Measurements from ENCODE around the gene DDX59. TPM values are rescaled to one million over a fixed set of nuclear protein-coding genes. Genes with fewer than 3 reads are reported as not detected.

Gene DDX59
- total RNA-seq, 1 experiment from 2014 or later = 19.3 TPM

GRCh38 chr1:200686620-200687019, 16.9 kb upstream of the DDX59 start:
- no TSS peak for BruUV-seq (replicated peaks)
- Mint-ChIP-seq H3K36me3 (ENCODE audit: insufficient read depth, unreplicated experiment) (no peaks in the 10 kb centered on the region), H3K4me1 (ENCODE audit: low read depth, unreplicated experiment) (no peaks in the 10 kb centered on the region), H3K4me3 (ENCODE audit: low read depth, unreplicated experiment) (no peak overlapping the region), H3K9me3 (ENCODE audit: low read depth, unreplicated experiment) (no peaks in the 10 kb centered on the region), H3K27me3 (ENCODE audit: unreplicated experiment) (no peaks in the 10 kb centered on the region), H3K27ac (ENCODE audit: unreplicated experiment) (no peak overlapping the region)
- CTCF ChIA-PET = no interaction called here
- no peak for DNase-seq
- TF ChIP-seq, protein P1, sequence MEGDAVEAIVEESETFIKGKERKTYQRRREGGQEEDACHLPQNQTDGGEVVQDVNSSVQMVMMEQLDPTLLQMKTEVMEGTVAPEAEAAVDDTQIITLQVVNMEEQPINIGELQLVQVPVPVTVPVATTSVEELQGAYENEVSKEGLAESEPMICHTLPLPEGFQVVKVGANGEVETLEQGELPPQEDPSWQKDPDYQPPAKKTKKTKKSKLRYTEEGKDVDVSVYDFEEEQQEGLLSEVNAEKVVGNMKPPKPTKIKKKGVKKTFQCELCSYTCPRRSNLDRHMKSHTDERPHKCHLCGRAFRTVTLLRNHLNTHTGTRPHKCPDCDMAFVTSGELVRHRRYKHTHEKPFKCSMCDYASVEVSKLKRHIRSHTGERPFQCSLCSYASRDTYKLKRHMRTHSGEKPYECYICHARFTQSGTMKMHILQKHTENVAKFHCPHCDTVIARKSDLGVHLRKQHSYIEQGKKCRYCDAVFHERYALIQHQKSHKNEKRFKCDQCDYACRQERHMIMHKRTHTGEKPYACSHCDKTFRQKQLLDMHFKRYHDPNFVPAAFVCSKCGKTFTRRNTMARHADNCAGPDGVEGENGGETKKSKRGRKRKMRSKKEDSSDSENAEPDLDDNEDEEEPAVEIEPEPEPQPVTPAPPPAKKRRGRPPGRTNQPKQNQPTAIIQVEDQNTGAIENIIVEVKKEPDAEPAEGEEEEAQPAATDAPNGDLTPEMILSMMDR (IDR thresholded peaks at IDR 0.05; ENCODE audit: unreplicated experiment) = no peak
- intact Hi-C loops (cut with micrococcal nuclease; ENCODE audit: unreplicated experiment) = no loop called here

GRCh38 chr1:200684015-200684414, 14.3 kb upstream of the DDX59 start:
- H3K27me3 Mint-ChIP-seq (ENCODE audit: unreplicated experiment) = no peaks in the 10 kb centered on the region
- CTCF ChIA-PET = interaction anchor here (0.6 to 0.7 kb wide), 4 partner anchors 14 to 798 kb away, joined by 3 to 5 read pairs (median 4); partner anchors contain the start of gene DDX59
- DNase-seq = no peak
- no peaks in the 10 kb centered on the region for H3K9me3 Mint-ChIP-seq (ENCODE audit: low read depth, unreplicated experiment)
- no peak overlapping the region for H3K27ac Mint-ChIP-seq (ENCODE audit: unreplicated experiment)
- no peaks in the 10 kb centered on the region for H3K36me3 Mint-ChIP-seq (ENCODE audit: insufficient read depth, unreplicated experiment)
- intact Hi-C loops (cut with micrococcal nuclease; ENCODE audit: unreplicated experiment) = no loop called here
- TF ChIP-seq, protein P1 (IDR thresholded peaks at IDR 0.05; ENCODE audit: unreplicated experiment) = no peak
- no peak overlapping the region for H3K4me3 Mint-ChIP-seq (ENCODE audit: low read depth, unreplicated experiment)
- H3K4me1 Mint-ChIP-seq (ENCODE audit: low read depth, unreplicated experiment) = no peaks in the 10 kb centered on the region
- BruUV-seq (replicated peaks) = no TSS peak

- CTCF ChIA-PET = interaction anchor here (0.6 to 0.7 kb wide), 3 partner anchors 13 to 799 kb away, joined by 4 to 5 read pairs (median 4); partner anchors contain the start of gene DDX59
- no peaks in the 10 kb centered on the region for H3K9me3 Mint-ChIP-seq (ENCODE audit: low read depth, unreplicated experiment)
- no peaks in the 10 kb centered on the region for H3K27me3 Mint-ChIP-seq (ENCODE audit: unreplicated experiment)
- H3K27ac Mint-ChIP-seq (ENCODE audit: unreplicated experiment) = no peak overlapping the region
- H3K4me1 Mint-ChIP-seq (ENCODE audit: low read depth, unreplicated experiment) = no peaks in the 10 kb centered on the region
- H3K4me3 Mint-ChIP-seq (ENCODE audit: low read depth, unreplicated experiment) = no peak overlapping the region
- BruUV-seq (replicated peaks) = no TSS peak
- DNase-seq = no peak
- no peaks in the 10 kb centered on the region for H3K36me3 Mint-ChIP-seq (ENCODE audit: insufficient read depth, unreplicated experiment)
- intact Hi-C loops (cut with micrococcal nuclease; ENCODE audit: unreplicated experiment) = no loop called here
- TF ChIP-seq, protein P1 (IDR thresholded peaks at IDR 0.05; ENCODE audit: unreplicated experiment) = no peak
Observed at GRCh38 chr1:200683298-200683697, 13.6 kb upstream of the DDX59 start.

- H3K9me3 Mint-ChIP-seq (ENCODE audit: low read depth, unreplicated experiment) = no peaks in the 10 kb centered on the region
- no peaks in the 10 kb centered on the region for H3K27me3 Mint-ChIP-seq (ENCODE audit: unreplicated experiment)
- no peaks in the 10 kb centered on the region for H3K36me3 Mint-ChIP-seq (ENCODE audit: insufficient read depth, unreplicated experiment)
- no peak for DNase-seq
- no peaks in the 10 kb centered on the region for H3K4me1 Mint-ChIP-seq (ENCODE audit: low read depth, unreplicated experiment)
- no TSS peak for BruUV-seq (replicated peaks)
- intact Hi-C loops (cut with micrococcal nuclease; ENCODE audit: unreplicated experiment) = no loop called here
- TF ChIP-seq, protein P1 (IDR thresholded peaks at IDR 0.05; ENCODE audit: unreplicated experiment) = no peak
- no peak overlapping the region for H3K27ac Mint-ChIP-seq (ENCODE audit: unreplicated experiment)
- H3K4me3 Mint-ChIP-seq (ENCODE audit: low read depth, unreplicated experiment) = no peak overlapping the region
- CTCF ChIA-PET = interaction anchor here (0.7 kb wide), 1 partner anchor 11 kb away, joined by 5 read pairs; the partner anchor contains the start of gene DDX59
Observed at GRCh38 chr1:200681231-200681630, 11.5 kb upstream of the DDX59 start.
